K562 (cell line): ENCODE data around the gene ZNF791. TPM values are rescaled to one million over a fixed set of nuclear protein-coding genes. Genes with fewer than 3 reads are reported as not detected.

Experiments used
- ATAC-seq: fragments of 200-7000 bp; cut with Tn5 transposase; 3 replicates; pipeline ENCODE4 v1.9.1; 2020; ENCODE audit warnings: moderate library complexity
- BruUV-seq: library from RNA; stranded (reverse); fragments of 400-500 nt; replicated peaks from 2 replicates; lab custom pipeline; 2021; lab: Mats Ljungman, UMichigan
- CTCF ChIA-PET: fragments of 300-600 bp; formaldehyde crosslinking; extraction: SDS; loops from one replicate; lab custom pipeline; 2021; ENCODE audit warnings: low intra/inter-chr PET ratio; lab: Yijun Ruan, JAX
- POLR2A ChIA-PET: fragments of 300-600, 350-650 bp; sonication (Branson Sonifier 250); formaldehyde crosslinking; extraction: SDS; loops from one replicate; lab custom pipeline; 2021; ENCODE audit warnings: antibody characterized with exemption, inconsistent platforms; lab: Yijun Ruan, JAX
- DNase-seq, 4 experiments: peaks; one replicate each; pipeline versions ENCODE4 v3.0.0 to v3.0.0-alpha.2; 2011 to 2018; ENCODE audit warnings: low spot score in 3 of 4, mixed read lengths in 3 of 4; ENCODE audit errors: extremely low read depth in 1 of 4
- FAIRE-seq: peaks from 2 replicates; lab custom pipeline; 2011; peaks lifted over from hg19 to GRCh38; lab: Jason Lieb, UNC
- H2AFZ ChIP-seq: 2 replicates; pipeline ENCODE4 v1.6.0; 2011; ENCODE audit warnings: low read depth, low read length, control low read depth, inconsistent platforms
- H3K27ac ChIP-seq: fragments of 200-600 bp; 3 replicates; pipeline ENCODE4 v1.8.0; 2011; ENCODE audit warnings: low read depth, mild to moderate bottlenecking, control low read depth, inconsistent platforms, low read length, moderate library complexity, mixed read lengths; ENCODE audit errors: extremely low read depth
- H3K27me3 ChIP-seq, 2 experiments: fragments of 300-600 bp in 1 of 2; 2 replicates in 1 of 2; 3 replicates in 1 of 2; pipeline versions ENCODE4 v1.6.0 to v1.8.0; 2011; ENCODE audit warnings: inconsistent platforms in 2 of 2, low read length in 2 of 2, mild to moderate bottlenecking in 1 of 2, mixed read lengths in 1 of 2, moderate library complexity in 1 of 2; ENCODE audit not compliant: control insufficient read depth in 2 of 2, insufficient read depth in 2 of 2
- H3K36me3 ChIP-seq: fragments of 300-600 bp; 3 replicates; pipeline ENCODE4 v1.8.0; 2011; ENCODE audit warnings: mild to moderate bottlenecking, low read length, inconsistent platforms; ENCODE audit not compliant: control insufficient read depth, insufficient read depth
- H3K4me1 ChIP-seq, 2 experiments: fragments of 200-600 bp in 1 of 2; replicated peaks in 1 of 2; 2 replicates in 1 of 2; 3 replicates in 1 of 2; pipeline versions ENCODE4 v1.5.1 to v1.8.0; 2011; ENCODE audit warnings: inconsistent platforms in 2 of 2, low read length in 2 of 2, mild to moderate bottlenecking in 1 of 2, mixed read lengths in 1 of 2, moderate library complexity in 1 of 2; ENCODE audit not compliant: control insufficient read depth in 2 of 2, insufficient read depth in 2 of 2
- H3K4me2 ChIP-seq: 2 replicates; pipeline ENCODE4 v1.6.1; 2011; ENCODE audit warnings: low read length, control low read depth, inconsistent platforms, mixed read lengths; ENCODE audit not compliant: insufficient read depth
- H3K4me3 ChIP-seq: fragments of 200-600 bp; sonication (generic), shearing (Covaris generic); 2 replicates; pipeline ENCODE4 v1.5.1; 2016; ENCODE audit warnings: control low read depth, inconsistent platforms
- H3K79me2 ChIP-seq: fragments of 200-600 bp; 3 replicates; pipeline ENCODE4 v1.8.0; 2011; ENCODE audit warnings: low read length, inconsistent platforms; ENCODE audit not compliant: control insufficient read depth, insufficient read depth
- H3K9ac ChIP-seq, 2 experiments: 2 replicates each; pipeline versions ENCODE4 v1.6.0 to v1.6.1; 2011; ENCODE audit warnings: low read depth in 2 of 2, low read length in 2 of 2, control low read depth in 1 of 2, inconsistent platforms in 1 of 2, mild to moderate bottlenecking in 1 of 2, mixed read lengths in 1 of 2; ENCODE audit not compliant: insufficient read depth in 1 of 2
- H3K9me1 ChIP-seq: one replicate; pipeline ENCODE4 v1.6.0; 2011; ENCODE audit warnings: inconsistent platforms, mild to moderate bottlenecking, low read length, moderate library complexity; ENCODE audit not compliant: control insufficient read depth, insufficient read depth
- H3K9me3 ChIP-seq: replicated peaks from 2 replicates; pipeline ENCODE4 v1.5.1; 2011; ENCODE audit warnings: low read depth, low read length, inconsistent platforms; ENCODE audit not compliant: control insufficient read depth, insufficient read depth
- H4K20me1 ChIP-seq: replicated peaks from 2 replicates; pipeline ENCODE4 v1.6.1; 2011; ENCODE audit warnings: low read length, inconsistent platforms, mixed read lengths; ENCODE audit not compliant: control insufficient read depth, insufficient read depth
- ESRRA ChIP-seq: fragments of 450-650 bp; IDR thresholded peaks from 2 replicates; pipeline ENCODE4 v1.6.1; 2014; ENCODE audit warnings: low read depth, mild to moderate bottlenecking, moderate library complexity, borderline replicate concordance
- GATAD2B ChIP-seq: fragments of 450-650 bp; IDR thresholded peaks from 2 replicates; pipeline ENCODE4 v1.6.1; 2017; ENCODE audit warnings: mild to moderate bottlenecking, borderline replicate concordance
- HCFC1 ChIP-seq: IDR thresholded peaks from 2 replicates; pipeline ENCODE4 v1.6.1; 2012; ENCODE audit warnings: low read depth, low read length, improper control_type of control experiment
- JUND ChIP-seq, 2 experiments: IDR thresholded peaks; 2 replicates in 1 of 2; 3 replicates in 1 of 2; pipeline ENCODE4 v1.6.1; 2011; ENCODE audit warnings: borderline replicate concordance in 2 of 2, low read depth in 2 of 2, low read length in 2 of 2, improper control_type of control experiment in 1 of 2, missing biosample characterization in 1 of 2, missing genetic modification characterization in 1 of 2, missing genetic modification reagents in 1 of 2
- LCOR ChIP-seq: sonication (generic); formaldehyde crosslinking; IDR thresholded peaks from 2 replicates; pipeline ENCODE4 v1.8.0; 2022; ENCODE audit warnings: mild to moderate bottlenecking, missing genetic modification reagents
- POLR2A ChIP-seq: fragments of 450-650 bp; conservative IDR thresholded peaks from 2 replicates; pipeline ENCODE4 v1.6.1; 2016
- RBFOX2 ChIP-seq: fragments of 200-400 bp; formaldehyde crosslinking; IDR thresholded peaks from 2 replicates; pipeline ENCODE4 v1.6.1; 2017; ENCODE audit warnings: low read depth, mild to moderate bottlenecking, low read length, moderate library complexity
- ZNF589 ChIP-seq: fragments of 200-800 bp; sonication (Bioruptor generic); IDR thresholded peaks from 2 replicates; pipeline ENCODE4 v1.6.1; 2016; ENCODE audit warnings: low read depth, missing genetic modification characterization, missing compliant biosample characterization
- WGBS: fragments of 100-300 bp; shearing (Covaris generic); methylation state at CpG from one replicate; pipeline ENCODE4 v1.1.6; 2016; ENCODE audit warnings: low coverage, mixed read lengths; ENCODE audit not compliant: insufficient coverage; ENCODE audit errors: missing lambda C conversion rate; 5-methylcytosine and 5-hydroxymethylcytosine counted together
- in situ Hi-C: fragments of 300-500 bp; cut with MboI; formaldehyde crosslinking; loops from 4 replicates; pipeline ENCODE4 v1.15.0; 2018; ENCODE audit warnings: inconsistent platforms, mixed read lengths
- intact Hi-C: fragments of 100-400 bp; cut with micrococcal nuclease; formaldehyde crosslinking; loops from 2 replicates; pipeline ENCODE4 v1.14.2; 2022
- polyA plus RNA-seq, 8 experiments: library from polyadenylated mRNA; depleted of rRNA in 4 of 8; stranded (reverse) in 5 of 8; unstranded in 3 of 8; fragments of >200 nt; fragmentation: Nextera tagmentation in 2 of 8; fragmentation: Illumina TruSeq in 1 of 8; extraction: Ambion mirVana in 2 of 8; extraction: Trizol in 1 of 8; gene quantifications; 2 replicates each; pipeline versions ENCODE4 v1.2.1 to v1.2.3, GENCODE V29; 2011 to 2014; ENCODE audit warnings: inconsistent platforms in 1 of 8, missing spikeins in 1 of 8
- total RNA-seq, 7 experiments: library from RNA; depleted of rRNA in 6 of 7; stranded (reverse); fragments of >200 nt in 6 of 7; fragmentation: Illumina TruSeq in 2 of 7; extraction: Trizol in 2 of 7; gene quantifications; 2 replicates each; pipeline versions ENCODE4 v1.2.1 to v1.2.3, GENCODE V29; 2011 to 2021; ENCODE audit warnings: low replicate concordance in 1 of 7
- TF ChIP-seq, protein P1 (sequence below): sonication (generic); formaldehyde crosslinking; IDR thresholded peaks from 2 replicates; pipeline ENCODE4 v1.9.0; 2022; ENCODE audit warnings: mild to moderate bottlenecking, missing genetic modification reagents
- TF ChIP-seq, protein P2 (sequence below): fragments of 450-650 bp; formaldehyde crosslinking; IDR thresholded peaks from 2 replicates; pipeline ENCODE4 v1.4.0; 2020; ENCODE audit warnings: mild to moderate bottlenecking, moderate library complexity
- TF ChIP-seq, protein P3 (sequence below): IDR thresholded peaks from 2 replicates; pipeline ENCODE4 v1.6.1; 2011; ENCODE audit warnings: borderline replicate concordance, low read depth, mild to moderate bottlenecking, moderate library complexity, low read length; ENCODE audit not compliant: insufficient read depth, poor library complexity, severe bottlenecking
- TF ChIP-seq, protein P4 (sequence below): sonication (generic); formaldehyde crosslinking; IDR thresholded peaks from 2 replicates; pipeline ENCODE4 v1.8.0; 2022; ENCODE audit warnings: mild to moderate bottlenecking, missing genetic modification reagents

ZNF791 gene
- total and polyA plus RNA-seq, 9 of the 15 experiments (the other 6 are each of a cell fraction or from before 2014, with no cell fraction given) = 7.8 to 22.7 (median 13.1) TPM

DNA sequence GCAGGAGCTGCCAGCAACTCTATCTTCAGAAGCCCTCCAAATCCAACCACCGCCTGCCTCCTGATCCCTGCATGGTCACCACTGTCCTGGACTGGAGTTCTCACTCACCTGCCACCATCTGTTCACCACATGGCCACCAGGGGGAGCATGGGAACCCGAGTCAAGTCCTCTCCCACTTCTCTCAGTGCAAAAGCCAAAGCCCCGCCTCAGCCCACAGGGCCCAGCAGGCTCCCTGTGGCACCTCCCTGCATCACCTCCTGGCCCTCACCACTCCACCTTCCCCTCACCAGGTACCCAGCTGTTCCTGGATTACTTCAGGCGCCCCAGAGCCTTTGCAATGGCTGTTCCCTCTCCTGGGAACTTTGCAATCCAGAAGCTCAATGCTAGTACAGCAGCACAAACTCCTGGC lies 65.7 kb downstream of the ZNF791 start:
- ChIA-PET POLR2A (interaction anchor here (0.5 to 1.6 kb wide), 3 partner anchors 10 to 122 kb away, joined by 4 to 5 read pairs (median 4); no protein-coding TSS in a partner anchor), CTCF (interaction anchor here (0.7 kb wide), 1 partner anchor 171 kb away, joined by 3 read pairs; no protein-coding TSS in a partner anchor)
- ATAC-seq (peak; percentile 82), DNase-seq (peak; percentile 68 to 90 (median 76)), FAIRE-seq (peak; percentile 88)
- no peaks in the 10 kb centered on the region for H3K27me3 ChIP-seq
- no peaks in the 10 kb centered on the region for H3K9me1 ChIP-seq
- BruUV-seq = no TSS peak
- intact Hi-C loops = no loop called here
- no peaks in the 10 kb centered on the region for H3K9me3 ChIP-seq
- H3K36me3 ChIP-seq = peaks cover 78% of the 10 kb centered on the region
- H3K27ac ChIP-seq = no peak overlapping the region
- H3K4me2 ChIP-seq = no peak overlapping the region
- no peak overlapping the region for H3K4me3 ChIP-seq
- in situ Hi-C loops = loop anchor here (10.0 kb wide), 1 partner anchor 472 kb away; no protein-coding TSS in a partner anchor
- H3K4me1 ChIP-seq = peaks cover 0 to 22% of the 10 kb centered on the region in 2 experiments; a peak in 3 of 5 replicates
- no peak overlapping the region for H2AFZ ChIP-seq
- H4K20me1 ChIP-seq = no peaks in the 10 kb centered on the region; the same call in none of the 2 replicates
- 0 out of 4 replicates have a peak overlapping the region, but pooled peaks of 1 of the 2 experiments have one; percentile 53 for H3K9ac ChIP-seq
- peaks cover 13% of the 10 kb centered on the region for H3K79me2 ChIP-seq
- 6% methylated on average over 4 of the region's 4 CpGs for WGBS
- no peak for TF ChIP-seq ZNF589 (CRISPR knock-in tag)
- TF ChIP-seq ESRRA = no peak
- TF ChIP-seq, protein P1, sequence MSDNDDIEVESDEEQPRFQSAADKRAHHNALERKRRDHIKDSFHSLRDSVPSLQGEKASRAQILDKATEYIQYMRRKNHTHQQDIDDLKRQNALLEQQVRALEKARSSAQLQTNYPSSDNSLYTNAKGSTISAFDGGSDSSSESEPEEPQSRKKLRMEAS (CRISPR knock-in tag) = peak; percentile 45; the same call in 1 of the 2 replicates
- TF ChIP-seq POLR2A = peak; percentile 34; the same call in 1 of the 2 replicates
- TF ChIP-seq HCFC1 = 0 out of 2 replicates have a peak, but pooled peaks have one; percentile 22
- TF ChIP-seq RBFOX2 = peak; percentile 51; the same call in 1 of the 2 replicates
- TF ChIP-seq, protein P2, sequence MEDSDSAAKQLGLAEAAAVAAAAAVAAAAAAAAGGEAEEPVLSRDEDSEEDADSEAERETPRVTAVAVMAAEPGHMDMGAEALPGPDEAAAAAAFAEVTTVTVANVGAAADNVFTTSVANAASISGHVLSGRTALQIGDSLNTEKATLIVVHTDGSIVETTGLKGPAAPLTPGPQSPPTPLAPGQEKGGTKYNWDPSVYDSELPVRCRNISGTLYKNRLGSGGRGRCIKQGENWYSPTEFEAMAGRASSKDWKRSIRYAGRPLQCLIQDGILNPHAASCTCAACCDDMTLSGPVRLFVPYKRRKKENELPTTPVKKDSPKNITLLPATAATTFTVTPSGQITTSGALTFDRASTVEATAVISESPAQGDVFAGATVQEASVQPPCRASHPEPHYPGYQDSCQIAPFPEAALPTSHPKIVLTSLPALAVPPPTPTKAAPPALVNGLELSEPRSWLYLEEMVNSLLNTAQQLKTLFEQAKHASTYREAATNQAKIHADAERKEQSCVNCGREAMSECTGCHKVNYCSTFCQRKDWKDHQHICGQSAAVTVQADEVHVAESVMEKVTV (CRISPR knock-in tag) = 0 out of 2 replicates have a peak, but pooled peaks have one; percentile 18
- TF ChIP-seq LCOR (CRISPR knock-in tag) = no peak
- TF ChIP-seq, protein P3, sequence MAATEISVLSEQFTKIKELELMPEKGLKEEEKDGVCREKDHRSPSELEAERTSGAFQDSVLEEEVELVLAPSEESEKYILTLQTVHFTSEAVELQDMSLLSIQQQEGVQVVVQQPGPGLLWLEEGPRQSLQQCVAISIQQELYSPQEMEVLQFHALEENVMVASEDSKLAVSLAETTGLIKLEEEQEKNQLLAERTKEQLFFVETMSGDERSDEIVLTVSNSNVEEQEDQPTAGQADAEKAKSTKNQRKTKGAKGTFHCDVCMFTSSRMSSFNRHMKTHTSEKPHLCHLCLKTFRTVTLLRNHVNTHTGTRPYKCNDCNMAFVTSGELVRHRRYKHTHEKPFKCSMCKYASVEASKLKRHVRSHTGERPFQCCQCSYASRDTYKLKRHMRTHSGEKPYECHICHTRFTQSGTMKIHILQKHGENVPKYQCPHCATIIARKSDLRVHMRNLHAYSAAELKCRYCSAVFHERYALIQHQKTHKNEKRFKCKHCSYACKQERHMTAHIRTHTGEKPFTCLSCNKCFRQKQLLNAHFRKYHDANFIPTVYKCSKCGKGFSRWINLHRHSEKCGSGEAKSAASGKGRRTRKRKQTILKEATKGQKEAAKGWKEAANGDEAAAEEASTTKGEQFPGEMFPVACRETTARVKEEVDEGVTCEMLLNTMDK = peak; percentile 72
- no peak for TF ChIP-seq GATAD2B
- TF ChIP-seq, protein P4, sequence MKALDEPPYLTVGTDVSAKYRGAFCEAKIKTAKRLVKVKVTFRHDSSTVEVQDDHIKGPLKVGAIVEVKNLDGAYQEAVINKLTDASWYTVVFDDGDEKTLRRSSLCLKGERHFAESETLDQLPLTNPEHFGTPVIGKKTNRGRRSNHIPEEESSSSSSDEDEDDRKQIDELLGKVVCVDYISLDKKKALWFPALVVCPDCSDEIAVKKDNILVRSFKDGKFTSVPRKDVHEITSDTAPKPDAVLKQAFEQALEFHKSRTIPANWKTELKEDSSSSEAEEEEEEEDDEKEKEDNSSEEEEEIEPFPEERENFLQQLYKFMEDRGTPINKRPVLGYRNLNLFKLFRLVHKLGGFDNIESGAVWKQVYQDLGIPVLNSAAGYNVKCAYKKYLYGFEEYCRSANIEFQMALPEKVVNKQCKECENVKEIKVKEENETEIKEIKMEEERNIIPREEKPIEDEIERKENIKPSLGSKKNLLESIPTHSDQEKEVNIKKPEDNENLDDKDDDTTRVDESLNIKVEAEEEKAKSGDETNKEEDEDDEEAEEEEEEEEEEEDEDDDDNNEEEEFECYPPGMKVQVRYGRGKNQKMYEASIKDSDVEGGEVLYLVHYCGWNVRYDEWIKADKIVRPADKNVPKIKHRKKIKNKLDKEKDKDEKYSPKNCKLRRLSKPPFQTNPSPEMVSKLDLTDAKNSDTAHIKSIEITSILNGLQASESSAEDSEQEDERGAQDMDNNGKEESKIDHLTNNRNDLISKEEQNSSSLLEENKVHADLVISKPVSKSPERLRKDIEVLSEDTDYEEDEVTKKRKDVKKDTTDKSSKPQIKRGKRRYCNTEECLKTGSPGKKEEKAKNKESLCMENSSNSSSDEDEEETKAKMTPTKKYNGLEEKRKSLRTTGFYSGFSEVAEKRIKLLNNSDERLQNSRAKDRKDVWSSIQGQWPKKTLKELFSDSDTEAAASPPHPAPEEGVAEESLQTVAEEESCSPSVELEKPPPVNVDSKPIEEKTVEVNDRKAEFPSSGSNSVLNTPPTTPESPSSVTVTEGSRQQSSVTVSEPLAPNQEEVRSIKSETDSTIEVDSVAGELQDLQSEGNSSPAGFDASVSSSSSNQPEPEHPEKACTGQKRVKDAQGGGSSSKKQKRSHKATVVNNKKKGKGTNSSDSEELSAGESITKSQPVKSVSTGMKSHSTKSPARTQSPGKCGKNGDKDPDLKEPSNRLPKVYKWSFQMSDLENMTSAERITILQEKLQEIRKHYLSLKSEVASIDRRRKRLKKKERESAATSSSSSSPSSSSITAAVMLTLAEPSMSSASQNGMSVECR = peak; percentile 61; the same call in 1 of the 2 replicates
- TF ChIP-seq JUND (IDR thresholded peaks at IDR 0.05; ENCODE audit: borderline replicate concordance, low read depth, low read length) = no peak
- TF ChIP-seq JUND (tag; IDR thresholded peaks at IDR 0.05; ENCODE audit: borderline replicate concordance, low read depth, low read length) = no peak
